Measurements from ENCODE around the gene ATXN7L3.
A peak's percentile ranks its signal among the peaks of the same experiment; 100 is the strongest.
"Not testable (repeated sequence)": the region's sequence is repeated elsewhere in the genome, so short reads cannot be mapped to it uniquely, and the experiment has no call there.

Gene ATXN7L3

GRCh38 chr17:44199553-44200477 is at the start of gene ATXN7L3:
Gene ATXN7L3 (minus strand): TSS chr17:44199884. CDS start chr17:44198070, 1,814 bp downstream.
- peak; percentile 99 for DNase-seq

GRCh38 chr17:44247876-44248736 is 48.4 kb upstream of the ATXN7L3 start:
- DNase-seq, result no peak

- no peak for DNase-seq
These were observed 47.8 kb upstream of the ATXN7L3 start for GRCh38 chr17:44247440-44247841.

GRCh38 chr17:44241106-44241624 is 41.5 kb upstream of the ATXN7L3 start:
- DNase-seq, result no peak

- DNase-seq, result not testable (repeated sequence)
These were observed 38.2 kb upstream of the ATXN7L3 start for GRCh38 chr17:44237886-44238285.

GRCh38 chr17:44236444-44236991 is 36.8 kb upstream of the ATXN7L3 start:
- DNase-seq, result no peak

GRCh38 chr17:44235583-44235936 is 35.9 kb upstream of the ATXN7L3 start:
- no peak for DNase-seq

GRCh38 chr17:44233582-44233981 is 33.9 kb upstream of the ATXN7L3 start:
- DNase-seq, result no peak

- no peak for DNase-seq
These were observed 32.4 kb upstream of the ATXN7L3 start for GRCh38 chr17:44232061-44232460.

GRCh38 chr17:44230140-44230539 is 30.5 kb upstream of the ATXN7L3 start:
- DNase-seq, result no peak

GRCh38 chr17:44229090-44229489 is 29.4 kb upstream of the ATXN7L3 start:
- no peak for DNase-seq

GRCh38 chr17:44223541-44224071 is 23.9 kb upstream of the ATXN7L3 start:
- DNase-seq, result no peak

- peak; percentile 55 for DNase-seq
These were observed 22.6 kb upstream of the ATXN7L3 start for GRCh38 chr17:44222112-44222869.

GRCh38 chr17:44221862-44222111 is 22.1 kb upstream of the ATXN7L3 start:
- DNase-seq, result peak; percentile 47

GRCh38 chr17:44221084-44221861 is 21.6 kb upstream of the ATXN7L3 start:
- DNase-seq, result peak; percentile 73

- peak; percentile 67 for DNase-seq
These were observed 20.8 kb upstream of the ATXN7L3 start for GRCh38 chr17:44220213-44221083.

GRCh38 chr17:44219616-44220212 is 20.0 kb upstream of the ATXN7L3 start, which contains the start of gene UBTF:
Gene UBTF (minus strand): TSS chr17:44219675. CDS start chr17:44218229, 1,446 bp downstream.
- no peak for DNase-seq

- DNase-seq, result peak; percentile 82
These were observed 19.5 kb upstream of the ATXN7L3 start for GRCh38 chr17:44219108-44219615.

- DNase-seq, result peak; percentile 91
These were observed 18.8 kb upstream of the ATXN7L3 start for GRCh38 chr17:44218344-44219107.
